ENCODE results near the gene CAST. TPM values are rescaled to one million over a fixed set of nuclear protein-coding genes. Genes with fewer than 3 reads are reported as not detected.
"Not testable (repeated sequence)": the region's sequence is repeated elsewhere in the genome, so short reads cannot be mapped to it uniquely, and the experiment has no call there.

CAST gene
- total RNA-seq, 1 experiment from 2014 or later, result 149 TPM

DNA sequence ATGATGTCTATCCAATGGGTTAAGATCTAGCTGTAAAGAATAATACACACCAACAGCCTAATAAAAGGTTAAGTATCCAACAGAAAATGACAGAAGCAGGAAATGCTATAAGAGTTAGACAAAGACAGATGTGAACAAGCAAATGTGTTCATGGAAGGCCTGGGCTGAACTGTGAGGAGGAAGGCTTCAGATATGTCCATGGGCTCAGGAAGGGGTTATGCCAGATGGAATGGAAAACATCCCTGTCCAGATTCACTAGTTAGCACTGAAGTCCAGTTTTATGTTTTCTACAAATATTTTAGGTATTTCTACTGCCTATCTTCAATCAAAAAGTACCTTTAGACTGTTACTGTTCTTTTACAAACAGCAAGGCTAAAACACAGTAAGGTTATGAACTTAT is 118.5 kb downstream of the CAST start:
- DNase-seq (ENCODE audit: low read depth), result no peak

DNA sequence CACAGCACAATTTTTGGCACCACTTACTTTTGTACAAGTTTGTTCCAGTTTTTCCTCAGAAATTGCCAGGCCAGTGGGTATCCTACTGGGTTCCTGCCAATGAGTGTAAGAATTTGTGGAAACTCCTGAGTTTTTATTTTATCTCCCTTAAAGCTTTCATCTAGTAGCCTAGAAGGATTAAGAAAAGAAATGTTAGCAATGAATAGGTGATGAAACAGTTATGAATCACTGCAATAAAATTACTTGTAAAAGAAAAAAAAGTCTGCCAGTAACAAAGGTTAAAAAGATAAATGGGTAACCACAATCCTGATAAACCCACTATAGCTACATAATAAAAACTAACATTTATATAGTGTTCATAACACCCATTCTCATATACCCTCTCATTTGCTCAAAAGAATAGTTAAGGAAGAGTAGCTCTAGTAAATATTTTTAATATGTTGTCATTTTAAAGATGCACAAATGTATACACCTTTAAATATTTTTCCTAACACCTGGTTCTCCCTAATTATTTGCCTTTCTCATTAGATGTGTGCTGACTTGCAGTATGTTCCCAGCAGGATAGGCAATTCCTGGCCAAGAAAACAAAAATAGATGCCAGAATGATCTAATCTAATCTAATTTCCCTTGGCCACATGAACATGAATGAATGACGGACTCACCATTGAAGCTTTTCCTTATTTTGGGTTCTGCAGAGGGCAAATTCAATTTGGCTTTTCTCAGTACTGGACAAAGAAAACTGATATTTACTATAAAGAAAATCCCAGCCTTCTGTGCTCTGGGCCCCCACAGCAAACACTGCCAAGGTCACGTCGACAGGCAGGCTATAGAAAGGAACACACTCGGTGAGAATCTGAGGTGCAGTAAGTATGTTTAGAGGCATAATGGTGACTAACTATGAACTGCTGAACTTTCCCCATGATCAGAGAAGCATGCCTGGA is 119.1 kb downstream of the CAST start:
- DNase-seq (ENCODE audit: low read depth), result peak; percentile 89

DNA sequence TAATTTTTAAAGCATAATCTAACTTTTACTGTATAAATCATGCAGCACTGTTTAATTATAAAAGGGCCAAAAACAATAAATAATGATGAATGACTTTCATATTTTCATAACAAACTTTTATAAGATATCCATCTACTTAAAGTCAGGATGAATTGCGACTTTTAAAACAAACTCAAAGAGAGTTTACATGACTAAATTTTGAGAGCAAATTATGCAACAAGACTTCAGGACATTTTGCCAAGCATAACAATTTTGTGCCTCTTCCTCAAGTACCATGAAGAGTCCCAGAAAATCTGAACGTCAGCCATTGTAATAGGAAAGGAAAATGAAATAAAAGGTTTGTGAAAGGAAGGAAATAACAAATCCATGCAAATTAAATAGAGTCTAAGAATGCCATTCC is 121.2 kb downstream of the CAST start:
- no peak for DNase-seq (ENCODE audit: low read depth)

DNA sequence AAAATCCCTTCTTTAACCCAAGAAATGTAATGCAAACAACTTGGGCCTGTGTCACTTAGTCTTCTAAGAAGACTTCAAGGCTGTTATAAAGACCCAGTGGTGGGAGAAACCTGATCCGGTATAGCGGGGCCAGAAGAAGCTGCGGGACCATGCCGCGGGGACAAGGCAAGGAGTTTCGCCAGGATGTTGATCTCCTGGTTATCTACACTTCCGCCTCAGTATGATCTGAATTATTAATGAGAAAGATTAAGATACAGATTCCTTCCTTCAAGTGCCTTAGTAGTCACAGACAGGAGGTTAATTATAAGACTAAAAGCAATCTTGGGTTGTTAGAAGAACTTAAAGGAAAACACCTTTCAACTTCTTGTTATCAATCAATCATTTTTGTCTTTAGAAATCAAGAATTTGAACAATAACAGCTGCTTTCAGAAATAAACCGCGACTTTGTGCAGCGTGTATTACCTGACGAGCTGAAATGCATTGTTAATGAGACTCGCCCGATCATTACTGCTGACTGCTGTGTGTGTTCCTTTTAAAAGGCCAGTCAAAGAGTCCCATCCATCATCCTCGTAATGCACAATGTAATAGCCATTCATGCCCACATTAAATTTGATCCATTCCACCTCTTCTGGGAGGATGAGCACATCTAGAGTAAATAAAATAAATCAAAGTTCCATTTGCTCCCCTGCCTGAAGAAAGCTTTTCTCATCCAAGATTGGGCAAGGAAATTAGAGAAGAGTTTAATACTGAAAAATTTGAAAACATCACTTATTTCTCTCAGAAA is 123.3 kb downstream of the CAST start:
- no peak for DNase-seq (ENCODE audit: low read depth)

DNA sequence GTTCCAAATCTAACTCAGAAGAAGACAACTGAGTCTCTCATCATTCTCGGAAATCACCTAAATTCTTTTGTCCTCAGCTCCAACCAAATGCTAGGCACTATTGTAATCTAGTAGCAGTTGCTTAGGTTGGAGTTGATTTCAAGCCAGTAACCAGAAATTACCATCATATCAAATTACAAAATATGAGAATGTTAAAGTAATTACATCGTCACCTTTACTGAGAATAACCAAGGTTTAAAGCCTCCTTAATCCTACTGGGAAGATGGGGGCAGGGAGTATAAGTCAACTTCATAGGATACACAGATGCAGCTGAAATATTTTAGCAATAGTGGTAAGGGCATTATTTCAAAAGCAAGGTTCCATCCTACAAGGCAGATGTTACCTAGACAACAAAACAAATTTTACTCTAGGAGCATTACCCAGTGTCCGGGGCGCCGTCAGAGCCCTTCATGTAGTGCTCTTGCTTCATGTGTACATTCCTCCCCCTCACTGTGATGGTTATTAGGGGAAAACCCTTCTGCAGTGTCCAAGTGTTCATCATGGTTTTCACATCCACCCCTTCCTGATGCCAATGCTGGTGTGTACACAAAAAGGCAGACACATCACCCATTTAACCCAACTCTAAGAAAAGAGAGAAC is 126.1 kb downstream of the CAST start:
- DNase-seq (ENCODE audit: low read depth), result peak; percentile 21

DNA sequence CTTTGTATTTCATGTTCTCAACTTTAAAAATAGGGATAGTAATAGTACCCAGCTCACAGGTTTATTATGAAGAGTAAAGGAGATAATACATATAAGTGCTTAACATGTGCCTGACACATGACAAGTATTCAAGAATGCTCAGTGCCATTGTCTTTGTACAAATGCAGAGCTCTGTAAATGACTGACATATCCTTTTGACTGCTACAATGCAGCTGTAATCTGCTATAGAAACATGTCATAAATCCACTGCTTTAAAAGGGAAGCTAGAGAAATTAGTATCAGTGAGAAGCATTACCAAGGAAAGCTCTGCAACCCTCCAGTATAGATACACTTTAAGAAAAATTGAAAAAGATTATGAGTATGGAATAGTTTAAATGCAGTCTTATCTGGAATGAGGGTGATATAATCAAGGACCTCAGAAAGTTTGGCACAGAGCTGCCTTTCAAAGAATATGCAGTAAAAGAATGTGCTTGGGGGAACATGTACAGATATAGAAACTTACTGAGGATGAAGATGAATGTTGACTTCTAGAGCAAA is 127.7 kb downstream of the CAST start:
- DNase-seq (ENCODE audit: low read depth), result no peak

DNA sequence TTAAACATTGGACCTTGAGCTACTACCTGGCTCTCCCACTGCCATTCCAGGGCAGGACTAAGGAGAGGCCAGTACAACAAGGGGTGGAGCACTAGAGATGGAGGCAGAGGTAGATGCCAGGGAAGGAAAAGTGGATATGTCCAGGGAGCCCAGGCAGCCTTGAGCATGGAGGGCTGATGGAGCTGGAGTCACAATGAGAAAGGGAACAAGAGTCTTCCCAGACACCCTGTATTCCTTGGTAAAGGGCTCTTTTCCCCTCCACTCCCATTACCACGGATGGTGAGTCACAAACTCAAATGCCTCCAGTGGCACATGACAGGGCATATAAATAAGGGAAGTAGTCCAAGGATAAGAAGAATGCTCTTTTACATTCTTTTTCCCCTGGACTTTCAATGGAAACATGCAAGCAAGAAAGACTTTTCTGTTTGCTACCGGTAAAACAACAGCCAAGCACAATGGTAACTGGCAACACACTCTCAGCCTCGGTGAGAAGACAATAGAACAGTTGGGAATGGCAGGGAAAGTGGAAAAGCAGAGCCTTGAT is 128.9 kb downstream of the CAST start:
- peak; percentile 69 for DNase-seq (ENCODE audit: low read depth)

DNA sequence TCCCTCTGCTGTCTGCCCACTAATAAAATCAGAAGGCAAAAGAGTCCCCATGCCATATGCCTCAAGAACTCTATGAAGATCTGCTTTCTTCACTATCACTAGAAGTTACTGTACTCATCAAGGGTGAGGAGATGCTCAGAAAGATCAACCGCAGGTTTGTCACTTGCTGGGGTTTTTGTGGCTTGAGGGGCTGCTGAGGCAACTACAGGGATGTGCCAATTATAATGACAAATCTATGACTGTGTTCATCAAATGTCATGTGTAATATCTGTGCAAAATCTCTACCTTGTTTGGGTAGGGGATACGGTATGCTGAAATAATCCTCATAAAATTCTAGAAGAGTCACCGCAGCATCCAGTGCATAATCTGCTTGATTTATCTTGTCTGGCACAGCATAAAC is 132.6 kb downstream of the CAST start:
- no peak for DNase-seq (ENCODE audit: low read depth)

DNA sequence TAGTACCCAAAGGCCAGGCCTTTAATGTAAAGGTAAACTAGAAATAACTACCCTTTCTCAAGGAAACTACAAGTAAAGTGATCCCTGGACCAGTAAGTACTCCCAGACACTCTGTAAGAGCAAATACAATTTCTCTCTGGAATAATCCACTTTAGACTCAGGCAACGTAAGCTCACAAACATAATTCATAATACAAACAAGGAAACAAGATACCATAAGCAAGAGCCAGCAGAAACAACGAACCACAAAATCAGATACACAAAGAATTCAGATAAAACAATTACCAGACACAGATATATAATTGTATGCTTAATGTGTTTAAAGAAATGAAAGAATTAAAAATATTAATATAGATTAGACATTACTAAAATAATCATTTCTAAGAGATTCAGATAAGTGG is 133.4 kb downstream of the CAST start:
- no peak for DNase-seq (ENCODE audit: low read depth)

DNA sequence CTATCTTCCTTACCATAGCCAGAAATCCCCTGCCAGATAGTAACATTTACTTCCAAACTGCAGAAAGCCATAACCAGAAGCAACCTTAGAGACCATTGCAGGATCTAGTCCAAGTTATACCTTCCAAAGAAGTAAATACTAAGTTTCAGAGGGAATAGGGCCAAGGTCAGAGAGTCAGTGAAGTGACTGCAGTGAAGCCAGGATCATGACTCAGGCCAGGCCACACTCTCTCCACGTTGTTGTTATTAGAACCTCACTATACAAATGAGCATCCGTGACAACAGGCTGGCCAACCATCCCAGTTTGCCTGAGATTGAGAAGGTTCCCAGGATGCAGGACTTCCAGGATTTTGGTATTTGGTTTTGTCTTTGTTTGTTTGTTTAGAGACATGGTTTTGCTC is 134.3 kb downstream of the CAST start:
- DNase-seq (ENCODE audit: low read depth), result no peak

DNA sequence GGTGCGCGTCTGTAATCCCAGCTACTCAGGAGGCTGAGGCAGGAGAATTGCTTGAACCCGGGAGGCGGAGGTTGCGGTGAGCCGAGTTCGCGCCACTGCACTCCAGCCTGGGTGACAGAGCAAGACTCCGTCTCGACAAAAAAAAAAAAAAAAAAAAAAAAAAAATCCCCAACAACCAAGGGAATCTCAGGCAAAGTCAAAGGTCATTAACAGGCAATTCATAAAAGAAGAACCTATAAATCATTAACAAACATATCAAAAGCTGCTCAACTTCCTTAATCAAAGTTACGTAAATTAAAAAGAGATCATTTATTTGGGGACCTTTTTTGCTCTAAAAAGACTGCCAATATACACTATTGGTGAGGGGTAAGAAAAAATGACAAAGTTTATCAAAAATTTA is 139.5 kb downstream of the CAST start:
- DNase-seq (ENCODE audit: low read depth), result not testable (repeated sequence)

DNA sequence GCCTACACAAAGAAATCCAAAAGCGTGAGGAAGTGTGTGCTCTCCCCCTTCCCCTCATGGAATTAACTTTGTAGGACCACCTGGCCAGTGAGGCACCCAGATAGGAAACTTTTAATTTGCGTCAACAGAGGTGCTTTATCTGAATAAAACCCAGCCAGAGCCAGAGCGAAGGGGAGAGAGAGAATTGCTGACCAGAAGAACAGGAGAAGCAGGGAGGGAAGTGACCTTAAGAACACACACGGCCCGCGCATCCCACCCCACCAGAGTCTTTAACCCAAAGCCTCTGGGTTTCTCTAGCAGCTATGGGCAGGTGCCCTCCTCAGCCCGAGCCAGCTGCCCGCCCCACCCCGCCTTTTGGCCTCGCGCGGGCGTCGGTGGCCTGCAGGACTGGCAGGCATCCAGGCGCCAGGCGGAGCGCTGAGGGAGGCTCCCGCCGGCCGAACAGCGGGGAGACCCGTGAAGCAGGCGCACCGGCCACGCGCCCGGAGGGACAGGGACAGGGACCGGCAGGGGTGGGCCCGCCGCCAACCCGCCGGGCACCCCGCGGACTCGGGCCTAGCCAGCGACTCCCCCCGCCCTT is 145.0 kb downstream of the CAST start:
- DNase-seq (ENCODE audit: low read depth), result peak; percentile 75

DNA sequence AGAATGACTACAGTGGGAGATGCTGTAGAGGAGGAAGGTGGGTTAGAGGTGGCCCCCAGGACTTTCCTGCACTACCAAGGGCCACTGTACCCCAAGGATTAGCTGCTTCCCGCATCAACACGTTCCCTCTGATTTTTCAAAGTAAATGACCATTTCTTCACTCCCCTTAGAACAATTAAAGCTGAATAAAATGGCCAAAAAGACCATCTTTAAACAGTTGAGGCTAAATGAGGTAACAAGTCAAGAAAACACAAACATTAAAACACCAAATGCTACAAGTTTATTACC is 146.3 kb downstream of the CAST start:
- DNase-seq (ENCODE audit: low read depth), result no peak

DNA sequence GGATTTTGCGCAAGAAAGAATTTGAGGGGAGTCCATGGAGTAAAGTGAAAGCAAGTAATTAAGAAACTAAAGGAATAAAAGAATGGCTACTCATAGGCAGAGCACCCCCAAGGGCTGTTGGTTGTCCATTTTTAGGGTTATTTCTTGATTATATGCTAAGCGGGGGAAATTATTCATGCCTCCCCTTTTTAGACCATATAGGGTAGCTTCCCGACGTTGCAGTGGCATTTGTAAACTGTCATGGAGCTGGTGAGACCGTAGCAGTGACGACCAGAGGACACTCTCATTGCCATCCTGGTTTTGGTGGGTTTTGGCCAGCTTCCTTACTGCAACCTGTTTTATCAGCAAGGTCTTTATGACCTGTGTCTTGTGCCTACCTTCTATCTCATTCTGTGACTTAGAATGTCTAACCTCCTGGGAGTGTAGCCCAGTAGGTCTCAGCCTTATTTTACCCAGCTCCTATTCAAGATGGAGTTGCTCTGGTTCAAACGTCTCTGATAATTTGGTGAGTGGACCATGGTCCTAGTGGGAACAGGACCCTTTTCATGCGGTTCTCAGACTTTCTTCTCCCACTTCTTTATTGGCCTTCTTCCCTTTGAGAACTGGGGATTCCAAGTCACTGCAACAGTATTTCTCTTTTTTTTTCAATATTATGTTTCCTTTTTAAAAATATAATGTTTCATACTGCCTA is 146.8 kb downstream of the CAST start:
- no peak for DNase-seq (ENCODE audit: low read depth)

DNA sequence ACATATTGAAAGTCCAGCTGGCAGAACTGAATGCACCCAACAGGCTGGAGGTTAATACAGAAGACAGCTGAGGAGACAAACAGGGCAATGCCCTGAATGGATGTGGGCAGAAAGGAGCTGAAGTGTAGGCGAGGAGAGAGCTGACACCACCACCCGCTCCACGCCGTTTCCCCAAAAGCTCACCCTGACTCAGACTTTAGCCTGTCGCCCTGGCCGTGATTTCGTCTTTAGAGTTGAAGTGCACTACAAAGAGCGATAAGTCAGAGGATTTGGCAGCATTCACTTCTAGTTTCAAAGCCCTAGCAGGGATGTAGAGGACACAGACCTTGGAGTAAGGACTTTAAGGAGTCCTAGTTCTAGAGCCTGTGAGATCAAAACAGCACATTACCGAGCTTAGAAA is 147.7 kb downstream of the CAST start:
- no peak for DNase-seq (ENCODE audit: low read depth)

DNA sequence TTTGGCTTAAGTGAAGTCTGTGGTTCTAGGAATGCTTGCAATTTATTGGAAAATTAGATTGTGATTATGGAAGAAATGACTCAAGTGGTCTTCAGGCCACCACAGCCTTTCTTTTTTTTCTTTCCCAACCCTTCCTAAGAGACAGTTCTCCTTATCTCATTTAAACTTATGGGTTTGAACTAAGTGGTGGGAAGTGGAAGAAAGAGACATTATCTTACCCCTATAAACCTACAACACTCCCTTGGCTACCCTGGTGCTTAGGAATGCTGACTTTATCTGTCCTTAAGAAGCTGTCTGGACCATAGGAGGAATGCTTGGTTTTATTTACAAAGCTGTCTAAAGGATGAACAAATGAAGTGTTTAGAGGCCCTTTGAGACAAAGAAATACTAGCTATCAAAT is 150.7 kb downstream of the CAST start:
- DNase-seq (ENCODE audit: low read depth), result no peak

DNA sequence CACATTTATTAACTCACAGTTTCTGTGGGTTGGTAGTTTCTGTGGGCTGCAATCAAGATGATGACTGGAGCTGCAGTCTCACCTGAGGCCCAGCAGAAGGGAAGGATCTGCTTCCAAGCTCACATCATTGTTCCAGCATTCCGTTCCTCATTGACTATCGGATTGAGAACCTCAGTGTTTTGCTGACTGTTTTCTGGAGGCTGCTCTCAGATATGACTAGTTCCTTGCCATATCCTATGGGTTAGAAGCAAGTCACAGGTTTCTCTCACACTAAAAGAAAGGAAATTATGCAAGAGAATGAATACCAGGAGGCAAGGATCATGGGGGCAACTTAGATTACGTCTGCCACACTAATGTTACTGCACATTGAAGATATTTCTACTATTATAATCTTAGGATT is 151.9 kb downstream of the CAST start:
- DNase-seq (ENCODE audit: low read depth), result no peak

DNA sequence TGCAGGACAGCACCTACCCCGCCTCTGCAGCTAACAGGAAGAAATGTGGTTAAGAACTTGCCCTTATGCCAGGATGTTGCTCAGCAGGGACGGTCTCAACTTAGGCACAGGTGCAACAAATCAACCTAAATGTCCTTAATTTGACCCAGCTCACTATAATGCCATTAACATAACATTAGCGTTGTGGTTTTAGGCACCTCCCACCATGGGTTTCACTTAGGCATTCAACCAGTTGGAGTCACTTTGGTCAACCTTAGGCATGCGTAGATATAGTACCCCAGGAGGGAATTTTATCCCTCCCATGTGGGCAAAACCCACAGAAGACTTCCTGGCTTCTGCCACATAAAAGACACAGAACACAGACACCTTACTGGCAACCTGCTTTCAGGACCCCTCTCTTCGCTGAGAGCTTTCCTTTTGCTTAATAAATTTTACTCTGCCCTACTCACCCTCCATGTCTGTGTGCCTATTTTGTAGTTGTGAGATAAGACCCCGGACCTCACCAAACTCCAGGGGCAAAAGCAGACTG is 154.3 kb downstream of the CAST start:
- peak; percentile 75 for DNase-seq (ENCODE audit: low read depth)

DNA sequence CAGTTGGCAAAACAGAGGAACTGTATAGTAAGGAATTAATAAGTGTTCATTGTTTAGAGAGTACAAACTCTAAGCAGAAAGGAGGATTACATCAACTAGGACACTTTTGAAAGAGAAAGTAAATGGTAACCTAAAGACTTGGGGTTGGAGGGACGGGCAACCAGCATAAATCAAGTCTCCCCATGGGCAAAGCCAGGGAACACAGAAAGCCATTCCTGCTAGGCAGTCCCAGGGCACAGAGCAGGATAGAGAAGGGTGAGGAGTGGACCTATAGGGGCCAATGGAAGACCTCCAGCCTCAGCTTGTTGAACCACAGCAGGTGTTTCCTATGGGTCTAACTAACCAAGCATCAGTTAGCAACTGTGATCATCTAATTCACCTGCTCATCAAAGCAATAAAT is 154.8 kb downstream of the CAST start:
- DNase-seq (ENCODE audit: low read depth), result no peak

DNA sequence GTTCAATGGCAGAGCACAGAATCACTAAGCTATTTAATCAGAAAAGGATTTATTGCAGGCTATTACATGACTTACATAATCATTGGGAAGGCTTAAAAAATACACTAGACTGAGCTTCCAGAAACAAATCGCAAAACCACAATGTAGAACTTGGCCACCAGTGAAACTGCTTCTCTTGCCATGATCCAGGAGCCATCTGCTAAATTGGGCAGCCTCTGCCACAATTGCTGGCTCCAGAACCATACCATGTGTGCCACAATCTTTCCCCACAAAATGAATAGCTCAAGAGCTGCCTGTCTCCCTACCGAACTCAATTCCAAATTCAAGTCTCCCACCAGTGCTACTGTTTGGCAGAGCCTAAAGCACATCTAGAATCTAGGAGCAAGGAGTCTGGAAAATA is 155.3 kb downstream of the CAST start:
- DNase-seq (ENCODE audit: low read depth), result no peak
